CD14-positive monocyte (primary cell): ENCODE results near the gene C16orf46. TPM values are rescaled to one million over a fixed set of nuclear protein-coding genes. Genes with fewer than 3 reads are reported as not detected.

Experiments
- DNase-seq, 3 donors: peaks; one replicate each; pipeline ENCODE4 v3.0.0-alpha.2; 2011 to 2022
- H2AFZ ChIP-seq: 2 replicates; pipeline ENCODE4 v1.6.0; 2012; ENCODE audit warnings: mild to moderate bottlenecking, low read depth, low read length, inconsistent platforms; ENCODE audit not compliant: insufficient read depth, poor library complexity, severe bottlenecking
- H3K27ac ChIP-seq, 2 donors: 1 replicate in 1 of 2; 2 replicates in 1 of 2; pipeline ENCODE4 v1.5.1; 2012 to 2013; ENCODE audit warnings: low read length in 2 of 2, control low read depth in 1 of 2, inconsistent platforms in 1 of 2, low read depth in 1 of 2, mild to moderate bottlenecking in 1 of 2
- H3K27me3 ChIP-seq, 2 donors: one replicate each; pipeline versions ENCODE4 v1.6.0 to v1.6.1; 2011 to 2013; ENCODE audit warnings: low read length in 2 of 2; ENCODE audit not compliant: control insufficient read depth in 2 of 2, insufficient read depth in 2 of 2
- H3K36me3 ChIP-seq, 2 donors: replicated peaks in 1 of 2; 1 replicate in 1 of 2; 2 replicates in 1 of 2; pipeline versions ENCODE4 v1.5.1 to v1.6.1; 2012 to 2013; ENCODE audit warnings: low read length in 2 of 2, control low read depth in 1 of 2, inconsistent platforms in 1 of 2, mild to moderate bottlenecking in 1 of 2; ENCODE audit not compliant: insufficient read depth in 2 of 2, control insufficient read depth in 1 of 2
- H3K4me1 ChIP-seq, 2 donors: 1 replicate in 1 of 2; 2 replicates in 1 of 2; pipeline versions ENCODE4 v1.5.1 to v1.6.1; 2012 to 2013; ENCODE audit warnings: low read length in 2 of 2, control low read depth in 1 of 2, inconsistent platforms in 1 of 2, mild to moderate bottlenecking in 1 of 2, moderate library complexity in 1 of 2; ENCODE audit not compliant: insufficient read depth in 2 of 2, control insufficient read depth in 1 of 2
- H3K4me2 ChIP-seq: replicated peaks from 2 replicates; pipeline ENCODE3; 2012; ENCODE audit warnings: low read length, moderate library complexity, mild to moderate bottlenecking; ENCODE audit not compliant: poor library complexity, severe bottlenecking; ENCODE audit errors: extremely low read depth
- H3K4me3 ChIP-seq, 3 experiments: fragments of 200-600 bp in 1 of 3; sonication (generic) in 1 of 3; replicated peaks in 1 of 3; 1 replicate in 2 of 3; 2 replicates in 1 of 3; pipeline ENCODE4 v1.5.1; 2011 to 2013; ENCODE audit warnings: low read length in 3 of 3, mild to moderate bottlenecking in 3 of 3, control low read depth in 2 of 3, low read depth in 2 of 3, inconsistent platforms in 1 of 3, moderate library complexity in 1 of 3
- H3K79me2 ChIP-seq: 2 replicates; pipeline ENCODE4 v1.6.0; 2012; ENCODE audit warnings: mild to moderate bottlenecking, control low read depth, inconsistent platforms, low read length, moderate library complexity; ENCODE audit not compliant: insufficient read depth
- H3K9ac ChIP-seq: 2 replicates; pipeline ENCODE4 v1.6.0; 2017; ENCODE audit warnings: low read length, mild to moderate bottlenecking; ENCODE audit not compliant: insufficient read depth, poor library complexity, severe bottlenecking
- H3K9me3 ChIP-seq, 2 donors: replicated peaks in 1 of 2; 1 replicate in 1 of 2; 2 replicates in 1 of 2; pipeline versions ENCODE4 v1.5.1 to v1.6.1; 2012 to 2013; ENCODE audit warnings: low read length in 2 of 2, control low read depth in 1 of 2; ENCODE audit not compliant: control insufficient read depth in 1 of 2, insufficient read depth in 1 of 2
- H4K20me1 ChIP-seq: 2 replicates; pipeline ENCODE4 v1.6.0; 2012; ENCODE audit warnings: mild to moderate bottlenecking, low read length, control low read depth, moderate library complexity; ENCODE audit not compliant: insufficient read depth
- H3K27ac Mint-ChIP-seq, 7 donors: one replicate each; pipeline ENCODE4 v1.8.0; 2020; ENCODE audit warnings: mild to moderate bottlenecking in 7 of 7, mixed read lengths in 7 of 7, moderate library complexity in 6 of 7, inconsistent platforms in 2 of 7
- H3K27me3 Mint-ChIP-seq, 3 donors: one replicate each; pipeline ENCODE4 v1.8.0; 2021 to 2022; ENCODE audit warnings: low read depth in 3 of 3, mild to moderate bottlenecking in 3 of 3, mixed read lengths in 3 of 3, moderate library complexity in 3 of 3, inconsistent platforms in 1 of 3
- H3K36me3 Mint-ChIP-seq, 2 donors: one replicate each; pipeline ENCODE4 v1.8.0; 2020; ENCODE audit warnings: mixed read lengths in 2 of 2, inconsistent platforms in 1 of 2, mild to moderate bottlenecking in 1 of 2
- H3K4me1 Mint-ChIP-seq: one replicate; pipeline ENCODE4 v1.8.0; 2020; ENCODE audit warnings: mild to moderate bottlenecking, mixed read lengths
- H3K4me3 Mint-ChIP-seq, 2 donors: one replicate each; pipeline ENCODE4 v1.8.0; 2020; ENCODE audit warnings: mild to moderate bottlenecking in 2 of 2, mixed read lengths in 2 of 2, moderate library complexity in 1 of 2
- H3K9me3 Mint-ChIP-seq, 7 donors: one replicate each; pipeline ENCODE4 v1.8.0; 2020 to 2022; ENCODE audit warnings: mixed read lengths in 7 of 7, mild to moderate bottlenecking in 6 of 7, moderate library complexity in 6 of 7, inconsistent platforms in 2 of 7
- WGBS: methylation state at CpG from one replicate; pipeline ENCODE4 v1.1.5; 2013; ENCODE audit warnings: missing lambda C conversion rate; ENCODE audit not compliant: insufficient coverage; 5-methylcytosine and 5-hydroxymethylcytosine counted together
- intact Hi-C, 2 donors: fragments of 100-400 bp; cut with micrococcal nuclease; formaldehyde crosslinking; loops; one replicate each; pipeline versions ENCODE4 v1.15.0 to v1.15.1; 2023
- polyA plus RNA-seq, 3 donors: library from polyadenylated mRNA; depleted of rRNA in 1 of 3; unstranded in 2 of 3; stranded (reverse) in 1 of 3; fragments of 300-500 nt in 2 of 3; fragments of >200 nt in 1 of 3; fragmentation: Illumina TruSeq in 2 of 3; gene quantifications; 1 replicate in 2 of 3; 2 replicates in 1 of 3; pipeline ENCODE4 v1.2.3, GENCODE V29; 2012 to 2021
- TF ChIP-seq, protein P1 (sequence below): fragments of 200-600 bp; IDR thresholded peaks from one replicate; pipeline ENCODE4 v1.8.0; 2022; ENCODE audit warnings: antibody characterized with exemption, mild to moderate bottlenecking

The C16orf46 gene
- polyA plus RNA-seq, 3 donors, result 0.37 to 0.42 TPM; not detected in 1

DNA sequence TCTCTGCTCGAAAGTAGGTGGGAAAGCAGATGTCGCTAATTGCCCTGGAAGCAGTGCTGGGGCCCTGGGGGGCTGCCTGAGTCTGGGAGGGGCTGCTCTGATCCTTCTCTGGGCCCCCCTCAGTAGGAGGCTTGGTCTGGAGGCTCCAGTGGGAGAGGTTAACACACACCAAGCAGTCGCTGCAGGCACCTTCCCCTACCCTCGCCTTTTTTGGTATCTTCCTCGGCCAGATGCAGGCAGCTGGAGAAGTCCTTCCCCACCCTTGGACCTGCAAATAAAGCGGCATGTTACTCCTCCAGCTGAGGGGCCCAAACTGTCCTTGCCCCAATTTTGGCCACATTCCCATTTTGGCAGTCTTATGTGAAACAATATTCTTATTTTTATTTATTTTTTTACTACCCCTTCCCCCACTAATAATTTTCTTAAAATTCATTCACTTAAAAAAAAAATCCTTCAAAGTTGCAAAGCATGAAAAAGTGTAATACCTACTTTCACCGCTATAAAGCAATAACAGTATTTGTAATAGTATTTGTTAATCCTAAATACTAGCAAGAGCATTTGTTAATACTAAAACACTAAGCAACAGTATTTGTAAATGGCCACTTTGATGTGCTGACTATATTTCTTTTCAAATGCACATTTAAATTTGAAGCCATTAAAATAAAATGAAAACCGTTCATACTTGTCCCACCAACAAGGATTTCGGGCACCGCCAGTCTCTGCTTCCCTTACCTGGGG, 15.0 kb downstream of the C16orf46 start:
- Histone ChIP-seq H3K27ac (no peak overlapping the region), H3K79me2 (no peaks in the 10 kb centered on the region), H3K4me2 (no peak overlapping the region), H2AFZ (no peak overlapping the region), H3K4me3 (no peak overlapping the region), H3K36me3 (no peaks in the 10 kb centered on the region), H3K27me3 (no peaks in the 10 kb centered on the region), H4K20me1 (no peaks in the 10 kb centered on the region), H3K4me1 (no peaks in the 10 kb centered on the region), H3K9ac (no peak overlapping the region), H3K9me3 (no peaks in the 10 kb centered on the region)
- H3K9me3 Mint-ChIP-seq, result no peaks in the 10 kb centered on the region
- H3K4me1 Mint-ChIP-seq, result no peaks in the 10 kb centered on the region
- H3K27ac Mint-ChIP-seq, result no peak overlapping the region
- 94% methylated on average over 3 of the region's 10 CpGs for WGBS
- no peak overlapping the region for H3K4me3 Mint-ChIP-seq
- intact Hi-C loops, result no loop called here
- TF ChIP-seq, protein P1, sequence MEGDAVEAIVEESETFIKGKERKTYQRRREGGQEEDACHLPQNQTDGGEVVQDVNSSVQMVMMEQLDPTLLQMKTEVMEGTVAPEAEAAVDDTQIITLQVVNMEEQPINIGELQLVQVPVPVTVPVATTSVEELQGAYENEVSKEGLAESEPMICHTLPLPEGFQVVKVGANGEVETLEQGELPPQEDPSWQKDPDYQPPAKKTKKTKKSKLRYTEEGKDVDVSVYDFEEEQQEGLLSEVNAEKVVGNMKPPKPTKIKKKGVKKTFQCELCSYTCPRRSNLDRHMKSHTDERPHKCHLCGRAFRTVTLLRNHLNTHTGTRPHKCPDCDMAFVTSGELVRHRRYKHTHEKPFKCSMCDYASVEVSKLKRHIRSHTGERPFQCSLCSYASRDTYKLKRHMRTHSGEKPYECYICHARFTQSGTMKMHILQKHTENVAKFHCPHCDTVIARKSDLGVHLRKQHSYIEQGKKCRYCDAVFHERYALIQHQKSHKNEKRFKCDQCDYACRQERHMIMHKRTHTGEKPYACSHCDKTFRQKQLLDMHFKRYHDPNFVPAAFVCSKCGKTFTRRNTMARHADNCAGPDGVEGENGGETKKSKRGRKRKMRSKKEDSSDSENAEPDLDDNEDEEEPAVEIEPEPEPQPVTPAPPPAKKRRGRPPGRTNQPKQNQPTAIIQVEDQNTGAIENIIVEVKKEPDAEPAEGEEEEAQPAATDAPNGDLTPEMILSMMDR, result no peak
- DNase-seq, result no peak
- peaks cover 0 to 4% (median 0%) of the 10 kb centered on the region in 3 donors for H3K27me3 Mint-ChIP-seq
- H3K36me3 Mint-ChIP-seq, result no peaks in the 10 kb centered on the region

DNA sequence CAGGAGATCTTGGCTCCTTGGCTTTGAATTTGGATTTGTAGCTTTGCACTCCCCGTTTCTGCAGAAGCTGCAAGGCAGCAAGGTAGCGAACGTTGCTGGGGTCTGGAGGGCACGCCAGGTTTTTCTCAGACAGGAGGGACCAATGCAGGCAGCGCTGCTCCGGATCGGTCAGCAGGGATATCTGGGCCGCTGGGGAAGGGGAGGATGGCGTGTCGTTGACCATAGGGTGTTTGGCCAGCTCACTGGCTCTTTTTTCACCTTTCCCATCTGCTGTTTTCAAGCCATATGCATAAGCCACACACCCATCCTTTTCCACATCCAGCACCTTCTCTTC, 15.8 kb downstream of the C16orf46 start:
- Histone ChIP-seq H3K79me2 (no peaks in the 10 kb centered on the region), H3K27me3 (no peaks in the 10 kb centered on the region), H3K9ac (no peak overlapping the region), H4K20me1 (no peaks in the 10 kb centered on the region), H3K4me3 (no peak overlapping the region), H3K4me1 (no peaks in the 10 kb centered on the region), H3K36me3 (no peaks in the 10 kb centered on the region), H3K4me2 (no peak overlapping the region), H3K9me3 (no peaks in the 10 kb centered on the region), H3K27ac (no peak overlapping the region), H2AFZ (no peak overlapping the region)
- H3K4me3 Mint-ChIP-seq, result no peak overlapping the region
- DNase-seq, result no peak
- TF ChIP-seq, protein P1, result no peak
- no peaks in the 10 kb centered on the region for H3K4me1 Mint-ChIP-seq
- H3K36me3 Mint-ChIP-seq, result no peaks in the 10 kb centered on the region
- 97% methylated on average over 7 of the region's 10 CpGs for WGBS
- H3K27ac Mint-ChIP-seq, result no peak overlapping the region
- H3K27me3 Mint-ChIP-seq, result peaks cover 0 to 4% (median 0%) of the 10 kb centered on the region in 3 donors
- no peaks in the 10 kb centered on the region for H3K9me3 Mint-ChIP-seq
- intact Hi-C loops, result no loop called here
